ENCODE data around the gene LRP8.

LRP8 gene

DNA sequence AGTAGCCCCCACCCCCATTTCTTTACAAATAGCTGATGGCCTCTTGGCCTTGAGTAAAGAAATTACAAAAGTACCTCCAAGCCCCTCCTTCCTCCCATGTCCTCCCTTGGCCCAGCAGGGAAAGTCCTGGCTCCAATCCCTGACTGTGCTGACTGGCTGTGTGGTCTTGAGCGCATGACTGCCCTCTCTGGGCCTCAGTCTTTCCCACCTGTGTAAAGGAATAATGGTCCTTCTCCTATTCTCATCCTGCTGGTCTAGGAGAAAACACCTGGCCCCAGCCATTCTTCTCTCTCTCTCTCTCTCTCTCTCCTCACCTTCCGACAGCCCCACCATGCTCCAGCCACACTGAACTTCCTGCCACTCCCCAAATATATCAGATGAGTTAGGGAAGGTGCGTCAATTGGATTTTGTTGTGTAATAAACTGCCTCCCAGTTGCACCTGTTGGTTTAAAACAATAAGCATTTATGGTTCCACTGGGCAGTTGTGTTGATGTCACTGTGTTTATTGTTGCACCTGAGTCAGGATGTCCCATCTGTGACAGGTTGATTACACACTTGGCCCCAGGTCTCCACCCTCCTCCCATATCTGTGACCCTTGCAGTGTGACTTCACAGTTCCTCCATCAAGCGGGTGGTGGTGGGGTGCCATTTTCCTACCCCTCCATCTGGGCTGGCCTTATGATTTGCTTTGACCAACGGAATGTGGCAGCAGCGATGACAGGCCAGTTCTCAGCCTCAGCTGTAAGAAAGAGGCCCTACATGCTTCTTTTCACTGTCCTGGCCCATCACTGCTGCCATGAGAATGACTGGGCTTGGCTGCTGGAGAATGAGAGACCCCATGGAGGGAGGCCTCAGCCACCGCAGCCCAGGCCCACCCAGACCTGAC is 22.3 kb upstream of the LRP8 start:
- DNase-seq (ENCODE audit: extremely low read depth, low read depth): no peak
- TF ChIP-seq, protein P1, sequence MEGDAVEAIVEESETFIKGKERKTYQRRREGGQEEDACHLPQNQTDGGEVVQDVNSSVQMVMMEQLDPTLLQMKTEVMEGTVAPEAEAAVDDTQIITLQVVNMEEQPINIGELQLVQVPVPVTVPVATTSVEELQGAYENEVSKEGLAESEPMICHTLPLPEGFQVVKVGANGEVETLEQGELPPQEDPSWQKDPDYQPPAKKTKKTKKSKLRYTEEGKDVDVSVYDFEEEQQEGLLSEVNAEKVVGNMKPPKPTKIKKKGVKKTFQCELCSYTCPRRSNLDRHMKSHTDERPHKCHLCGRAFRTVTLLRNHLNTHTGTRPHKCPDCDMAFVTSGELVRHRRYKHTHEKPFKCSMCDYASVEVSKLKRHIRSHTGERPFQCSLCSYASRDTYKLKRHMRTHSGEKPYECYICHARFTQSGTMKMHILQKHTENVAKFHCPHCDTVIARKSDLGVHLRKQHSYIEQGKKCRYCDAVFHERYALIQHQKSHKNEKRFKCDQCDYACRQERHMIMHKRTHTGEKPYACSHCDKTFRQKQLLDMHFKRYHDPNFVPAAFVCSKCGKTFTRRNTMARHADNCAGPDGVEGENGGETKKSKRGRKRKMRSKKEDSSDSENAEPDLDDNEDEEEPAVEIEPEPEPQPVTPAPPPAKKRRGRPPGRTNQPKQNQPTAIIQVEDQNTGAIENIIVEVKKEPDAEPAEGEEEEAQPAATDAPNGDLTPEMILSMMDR (IDR thresholded peaks at IDR 0.05; ENCODE audit: low read depth, low read length): no peak

DNA sequence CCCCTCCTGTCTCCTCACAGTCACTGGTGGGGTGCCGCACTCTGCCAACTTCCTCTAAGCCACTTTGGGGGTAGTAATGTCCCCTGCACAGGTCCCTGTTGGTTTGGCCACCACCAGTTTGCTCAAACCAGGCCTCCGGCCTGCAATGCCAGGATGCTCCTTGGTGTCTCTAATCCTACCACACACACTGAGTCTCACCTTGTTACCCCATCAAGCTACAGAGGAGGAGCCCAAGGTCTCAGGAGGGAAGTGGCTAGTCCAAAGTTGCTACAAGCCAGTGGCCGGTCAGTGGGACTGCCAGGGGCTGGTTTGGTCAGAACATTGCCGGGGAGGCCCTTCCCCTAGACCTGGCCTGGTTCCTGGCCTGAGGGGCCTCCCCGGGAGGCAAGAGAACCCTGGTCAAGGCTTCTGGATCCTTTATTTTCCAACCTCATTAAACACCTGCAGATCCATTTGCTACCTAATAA is 21.5 kb upstream of the LRP8 start:
- DNase-seq (ENCODE audit: extremely low read depth, low read depth): no peak
- TF ChIP-seq, protein P1 (IDR thresholded peaks at IDR 0.05; ENCODE audit: low read depth, low read length): no peak

DNA sequence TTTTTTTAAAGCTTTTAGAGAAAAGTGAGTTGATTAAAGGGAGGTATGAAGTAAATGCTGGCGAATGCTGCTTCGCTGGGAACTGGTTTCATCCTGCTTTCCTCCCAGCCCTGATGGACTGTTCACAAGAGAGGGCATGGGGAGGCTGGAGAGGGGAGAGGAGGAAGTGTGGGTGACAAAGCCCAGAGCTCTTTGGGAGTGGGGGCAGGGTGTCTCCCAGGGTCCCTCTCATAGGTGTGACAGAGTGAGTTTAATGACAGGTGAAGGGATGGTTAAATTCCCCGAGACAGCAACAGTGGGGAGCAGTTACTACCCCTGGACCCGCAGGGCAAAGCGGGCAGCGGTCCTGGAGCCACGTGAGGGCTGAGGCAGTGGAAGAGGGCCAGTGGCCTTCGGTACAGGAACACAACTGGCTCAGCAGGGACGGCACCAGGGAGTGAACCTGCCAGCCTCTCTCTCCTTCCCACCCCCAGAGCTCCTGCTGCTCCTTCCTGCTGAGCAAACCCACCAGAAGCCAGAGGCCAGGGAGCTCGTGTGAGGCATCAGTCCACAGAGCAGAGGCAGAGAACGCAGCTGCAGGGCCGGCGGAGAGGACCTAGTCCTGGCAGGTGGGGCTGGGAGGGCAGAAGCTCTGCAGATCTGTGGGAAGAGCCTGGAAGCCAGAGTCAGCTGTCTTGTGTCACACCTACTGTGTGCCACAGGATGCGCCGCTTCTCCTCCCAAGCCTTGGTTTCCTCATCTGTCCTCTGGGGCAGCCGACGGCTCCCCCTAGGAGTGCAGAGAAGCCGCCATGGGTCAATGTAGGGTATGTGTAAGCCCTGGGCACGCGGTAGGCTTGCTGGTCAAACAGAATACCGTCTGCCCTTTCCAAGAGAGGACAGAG is 20.9 kb upstream of the LRP8 start:
- no peak for DNase-seq (ENCODE audit: extremely low read depth, low read depth)
- TF ChIP-seq, protein P1 (IDR thresholded peaks at IDR 0.05; ENCODE audit: low read depth, low read length): no peak

GRCh38 chr1:53346814-53347176 is 18.9 kb upstream of the LRP8 start:
- no peak for DNase-seq (ENCODE audit: extremely low read depth, low read depth)
- TF ChIP-seq, protein P1 (IDR thresholded peaks at IDR 0.05; ENCODE audit: low read depth, low read length): no peak

DNA sequence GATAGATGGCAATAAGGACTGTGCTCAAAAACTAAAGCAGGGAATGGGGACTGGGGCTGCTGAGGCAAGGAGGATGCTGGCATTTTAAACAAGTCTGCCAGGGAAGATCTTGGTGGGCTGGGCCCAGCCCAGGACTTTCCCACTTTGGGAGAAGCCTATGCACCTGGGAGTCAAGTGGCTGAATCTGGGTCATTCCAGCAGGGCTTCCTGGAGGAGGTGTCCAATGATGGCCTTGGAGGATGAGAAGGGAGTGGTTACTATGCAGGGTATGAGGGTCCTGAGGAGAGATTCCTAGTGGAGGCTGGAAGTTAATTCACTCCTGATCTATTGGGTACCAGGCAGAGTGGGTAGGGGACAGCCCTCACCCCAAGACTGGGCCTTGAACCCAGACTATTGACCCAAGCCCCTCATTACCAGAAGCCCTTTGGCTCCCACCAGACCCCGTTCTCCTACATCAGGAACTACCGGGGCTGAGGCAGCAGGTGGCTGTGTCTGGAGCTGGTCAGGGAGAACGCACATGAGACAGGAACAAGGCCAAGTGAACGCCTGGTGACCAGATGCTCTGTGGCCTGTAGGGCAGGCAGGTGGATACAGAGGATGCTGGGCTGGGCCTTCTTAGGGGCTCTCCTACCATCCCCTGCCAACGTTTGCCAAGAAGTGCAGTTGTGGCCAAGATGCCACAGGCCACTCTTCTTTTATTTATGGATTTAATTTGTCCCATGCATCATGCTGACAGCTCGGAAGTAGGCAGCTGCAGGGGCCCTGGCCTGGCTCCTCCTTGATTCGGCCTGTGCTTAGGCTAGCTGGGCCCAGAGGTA is 18.3 kb upstream of the LRP8 start:
- no peak for DNase-seq (ENCODE audit: extremely low read depth, low read depth)

DNA sequence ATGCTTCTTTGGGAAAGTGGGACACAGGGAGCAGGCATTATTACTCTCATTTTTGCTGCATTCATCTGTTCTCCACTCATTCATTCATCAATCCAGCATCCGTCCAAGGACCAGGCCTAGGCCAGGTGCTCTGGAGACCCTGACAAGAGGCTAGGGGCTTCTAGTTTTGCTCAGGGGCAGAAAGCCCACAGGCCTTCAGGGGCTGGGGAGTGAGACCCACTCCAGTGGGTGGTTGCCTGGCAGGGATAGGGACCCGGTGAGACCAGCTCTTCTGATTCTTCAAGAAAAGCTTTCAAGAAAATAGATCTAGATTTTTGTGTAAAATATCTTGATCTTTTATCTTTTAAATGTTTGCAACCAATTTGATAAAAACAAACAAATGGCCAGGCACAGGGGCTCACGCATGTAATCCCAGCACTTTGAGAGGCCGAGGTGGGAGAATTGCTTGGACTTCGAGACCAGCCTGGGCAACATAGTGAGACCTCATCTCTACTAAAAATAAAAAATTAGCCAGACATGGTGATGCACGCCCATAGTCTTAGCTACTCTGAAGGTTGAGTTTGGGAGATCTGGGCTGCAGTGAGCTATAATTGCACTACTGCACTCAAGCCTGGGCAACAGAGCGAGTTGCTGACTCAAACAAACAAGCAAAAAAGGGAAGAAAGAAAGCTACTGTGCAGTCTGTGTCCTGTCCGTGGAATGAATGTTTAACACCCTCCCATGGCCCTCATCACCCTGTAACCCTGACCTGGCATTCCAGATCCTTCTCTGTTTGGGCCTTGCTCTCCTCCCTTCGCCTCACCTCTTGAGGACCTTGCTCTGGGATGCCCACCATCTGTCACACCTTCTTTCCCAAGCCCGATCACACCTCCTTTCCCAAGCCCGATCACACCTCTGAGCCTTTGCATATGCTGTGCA is 17.3 kb upstream of the LRP8 start:
- TF ChIP-seq, protein P1 (IDR thresholded peaks at IDR 0.05; ENCODE audit: low read depth, low read length): no peak
- DNase-seq (ENCODE audit: extremely low read depth, low read depth): no peak

More for the DNA sequence above, 18.3 kb upstream of the LRP8 start:
- TF ChIP-seq, protein P1 (IDR thresholded peaks at IDR 0.05; ENCODE audit: low read depth, low read length): no peak

Measured in AG09319 (cell line).